NT2/D1 (cell line): Measurements from ENCODE around the gene OR10AD1.

ENCODE experiments used
- SUZ12 ChIP-seq: IDR thresholded peaks from 2 replicates; pipeline ENCODE4 v1.6.1; 2011; ENCODE audit not compliant: insufficient read length, insufficient read depth; ENCODE audit errors: extremely low read depth
- ZNF274 ChIP-seq: IDR thresholded peaks from 2 replicates; pipeline ENCODE4 v1.6.1; 2011; ENCODE audit warnings: mild to moderate bottlenecking, low read depth, low read length

DNA sequence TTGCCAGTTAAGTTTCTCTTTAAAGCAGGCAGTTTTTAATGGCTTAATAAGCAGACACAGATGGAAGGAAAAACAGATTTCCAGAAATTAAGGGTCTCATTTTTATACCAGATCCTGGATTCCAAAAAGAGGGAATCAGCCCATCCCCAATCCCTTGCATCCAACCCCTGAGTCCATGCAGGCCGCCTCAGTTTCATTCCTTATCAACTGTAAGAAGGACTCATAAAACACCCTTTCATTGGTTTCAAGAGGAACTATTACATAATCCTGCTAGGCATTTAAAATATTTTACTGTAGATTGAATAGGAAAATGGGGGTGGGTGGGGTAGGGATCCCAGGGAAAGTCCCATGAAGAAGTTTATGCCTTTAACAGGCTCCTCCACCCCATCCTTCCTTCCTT is 10.2 kb downstream of the OR10AD1 start:
- no peak for TF ChIP-seq SUZ12
- no peak for TF ChIP-seq ZNF274
